ENCODE results near the gene NRROS. TPM values are rescaled to one million over a fixed set of nuclear protein-coding genes. Genes with fewer than 3 reads are reported as not detected.

NRROS gene
- total and polyA plus RNA-seq, 2 of the 4 experiments (the other 2 are of a cell fraction) = 0.10 TPM; not detected in 1

DNA sequence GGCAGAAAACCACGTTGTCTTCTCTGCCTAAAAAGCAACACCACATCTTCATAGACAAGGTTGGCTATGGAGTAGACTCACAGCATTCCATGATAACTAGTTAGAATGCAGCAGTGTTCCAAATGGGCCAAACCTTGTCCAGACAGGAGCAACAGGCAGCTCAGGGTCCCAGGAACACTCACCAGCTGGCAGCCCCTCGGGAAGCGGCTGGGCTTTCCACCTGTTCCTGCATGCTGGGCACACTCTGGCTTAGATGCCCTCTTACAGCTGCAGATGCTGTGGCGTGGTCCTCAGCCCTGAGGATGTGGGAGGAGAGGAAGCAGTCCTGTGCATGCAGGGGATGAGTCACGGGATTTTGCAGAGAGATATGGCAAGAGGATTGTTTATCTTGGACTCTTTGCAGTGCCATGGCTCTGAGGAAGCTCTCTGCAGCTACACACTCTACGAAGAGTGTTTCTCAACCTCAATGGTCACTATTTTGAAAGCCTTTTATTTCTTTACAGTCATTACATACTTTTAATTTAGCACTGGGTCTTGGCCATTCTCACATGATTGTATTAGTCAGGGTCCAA is 11.3 kb downstream of the NRROS start:
- dilution Hi-C loops (cut with HindIII; ENCODE audit: low sequenced_read_pairs, unreplicated experiment) = no loop called here
- 38% methylated on average over 2 of the region's 6 CpGs; no CpG with 5 or more reads in 1 of the 2 experiments for WGBS, 2 experiments (ENCODE audit: extremely low coverage in 2 of 2, insufficient read length in 1 of 2)
- in situ Hi-C loops (cut with MboI; ENCODE audit: low sequenced_read_pairs) = no loop called here

More for the DNA sequence above, 11.3 kb downstream of the NRROS start:
- Histone ChIP-seq H3K27ac (ENCODE audit: insufficient read depth, low read length) (no peak overlapping the region), H3K4ac (ENCODE audit: low read depth, low read length) (no peak overlapping the region), H4K91ac (ENCODE audit: insufficient read depth, low read depth, low read length) (no peak overlapping the region), H3K4me2 (ENCODE audit: low read depth, low read length) (no peak overlapping the region), H3K9ac (ENCODE audit: low read depth, low read length) (no peak overlapping the region), H4K5ac (ENCODE audit: low read depth, low read length) (no peak overlapping the region), H3K23ac (ENCODE audit: low read depth, low read length) (no peak overlapping the region), H3K79me1 (ENCODE audit: low read depth in 1 of 2, low read length in 2 of 2) (no peaks in the 10 kb centered on the region), H2BK120ac (ENCODE audit: low read depth, low read length) (no peak overlapping the region), H3K27me3 (ENCODE audit: control insufficient read depth, insufficient read depth, low read length) (peaks cover 4% of the 10 kb centered on the region; the same call in 1 of the 2 replicates), H3K9me1 (ENCODE audit: insufficient read depth, low read length) (peaks cover 6% of the 10 kb centered on the region; the same call in 1 of the 2 replicates), H2AFZ (replicated peaks; ENCODE audit: low read length, poor library complexity) (no peak overlapping the region), H2BK15ac (ENCODE audit: low read depth, low read length) (no peak overlapping the region), H3K14ac (replicated peaks; ENCODE audit: low read depth, low read length) (no peak overlapping the region), H3K56ac (ENCODE audit: extremely low read depth, insufficient read depth, low read length) (no peak overlapping the region), H3K4me1 (ENCODE audit: control insufficient read depth, insufficient read depth, low read length) (peaks cover 2% of the 10 kb centered on the region), H3K18ac (ENCODE audit: low read depth, low read length) (no peak overlapping the region), H4K8ac (ENCODE audit: low read depth in 2 of 2, low read length in 2 of 2) (no peak overlapping the region), H2AK9ac (replicated peaks; ENCODE audit: low read depth, low read length, poor library complexity) (no peak overlapping the region), H3K36me3 (ENCODE audit: control insufficient read depth, insufficient read depth, low read length) (no peaks in the 10 kb centered on the region), H2BK20ac (ENCODE audit: low read depth, low read length) (no peak overlapping the region), H3K4me3 (ENCODE audit: insufficient read depth, low read depth, low read length) (no peak overlapping the region), H4K20me1 (ENCODE audit: insufficient read depth, low read length) (peaks cover 3% of the 10 kb centered on the region; the same call in 1 of the 2 replicates), H3K9me3 (ENCODE audit: control insufficient read depth, insufficient read depth, low read length) (no peaks in the 10 kb centered on the region), H2AK5ac (ENCODE audit: low read depth, low read length) (no peak overlapping the region), H2BK5ac (ENCODE audit: low read depth, low read length, poor library complexity, severe bottlenecking) (no peak overlapping the region)
- TF ChIP-seq SMC3 (IDR thresholded peaks at IDR 0.05; ENCODE audit: low read depth, low read length) = no peak
- no peak for TF ChIP-seq NFE2L2 (IDR thresholded peaks at IDR 0.05; ENCODE audit: low read depth, low read length)
- TF ChIP-seq CHD1 (IDR thresholded peaks at IDR 0.05; ENCODE audit: low read depth, low read length) = no peak
- TF ChIP-seq POLR2A (IDR thresholded peaks at IDR 0.05; ENCODE audit: low read depth, low read length) = no peak
- no peak for TF ChIP-seq MAFK (IDR thresholded peaks at IDR 0.05; ENCODE audit: low read depth, low read length)
- TF ChIP-seq BHLHE40 (IDR thresholded peaks at IDR 0.05; ENCODE audit: low read depth, low read length) = peak; percentile 88
- TF ChIP-seq RAD21 (IDR thresholded peaks at IDR 0.05; ENCODE audit: low read length) = no peak
- TF ChIP-seq, protein P1, sequence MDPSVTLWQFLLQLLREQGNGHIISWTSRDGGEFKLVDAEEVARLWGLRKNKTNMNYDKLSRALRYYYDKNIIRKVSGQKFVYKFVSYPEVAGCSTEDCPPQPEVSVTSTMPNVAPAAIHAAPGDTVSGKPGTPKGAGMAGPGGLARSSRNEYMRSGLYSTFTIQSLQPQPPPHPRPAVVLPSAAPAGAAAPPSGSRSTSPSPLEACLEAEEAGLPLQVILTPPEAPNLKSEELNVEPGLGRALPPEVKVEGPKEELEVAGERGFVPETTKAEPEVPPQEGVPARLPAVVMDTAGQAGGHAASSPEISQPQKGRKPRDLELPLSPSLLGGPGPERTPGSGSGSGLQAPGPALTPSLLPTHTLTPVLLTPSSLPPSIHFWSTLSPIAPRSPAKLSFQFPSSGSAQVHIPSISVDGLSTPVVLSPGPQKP (IDR thresholded peaks at IDR 0.05; ENCODE audit: borderline replicate concordance, low read depth, low read length) = no peak
- TF ChIP-seq, protein P2, sequence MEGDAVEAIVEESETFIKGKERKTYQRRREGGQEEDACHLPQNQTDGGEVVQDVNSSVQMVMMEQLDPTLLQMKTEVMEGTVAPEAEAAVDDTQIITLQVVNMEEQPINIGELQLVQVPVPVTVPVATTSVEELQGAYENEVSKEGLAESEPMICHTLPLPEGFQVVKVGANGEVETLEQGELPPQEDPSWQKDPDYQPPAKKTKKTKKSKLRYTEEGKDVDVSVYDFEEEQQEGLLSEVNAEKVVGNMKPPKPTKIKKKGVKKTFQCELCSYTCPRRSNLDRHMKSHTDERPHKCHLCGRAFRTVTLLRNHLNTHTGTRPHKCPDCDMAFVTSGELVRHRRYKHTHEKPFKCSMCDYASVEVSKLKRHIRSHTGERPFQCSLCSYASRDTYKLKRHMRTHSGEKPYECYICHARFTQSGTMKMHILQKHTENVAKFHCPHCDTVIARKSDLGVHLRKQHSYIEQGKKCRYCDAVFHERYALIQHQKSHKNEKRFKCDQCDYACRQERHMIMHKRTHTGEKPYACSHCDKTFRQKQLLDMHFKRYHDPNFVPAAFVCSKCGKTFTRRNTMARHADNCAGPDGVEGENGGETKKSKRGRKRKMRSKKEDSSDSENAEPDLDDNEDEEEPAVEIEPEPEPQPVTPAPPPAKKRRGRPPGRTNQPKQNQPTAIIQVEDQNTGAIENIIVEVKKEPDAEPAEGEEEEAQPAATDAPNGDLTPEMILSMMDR (conservative IDR thresholded peaks at IDR 0.05; ENCODE audit: low read depth, low read length) = no peak
- TF ChIP-seq CEBPB (IDR thresholded peaks at IDR 0.05; ENCODE audit: low read depth, low read length) = peak; percentile 89
- peak; percentile 21; the same call in 1 of the 2 replicates for TF ChIP-seq MXI1 (IDR thresholded peaks at IDR 0.05; ENCODE audit: borderline replicate concordance, low read depth, low read length)
- TF ChIP-seq MAZ (IDR thresholded peaks at IDR 0.05; ENCODE audit: borderline replicate concordance, low read depth, low read length) = no peak
- TF ChIP-seq RCOR1 (IDR thresholded peaks at IDR 0.05; ENCODE audit: insufficient replicate concordance, low read length) = peak; percentile 86
- TF ChIP-seq FOS (IDR thresholded peaks at IDR 0.05; ENCODE audit: low read depth, low read length) = peak; percentile 90
- TF ChIP-seq, protein P3, sequence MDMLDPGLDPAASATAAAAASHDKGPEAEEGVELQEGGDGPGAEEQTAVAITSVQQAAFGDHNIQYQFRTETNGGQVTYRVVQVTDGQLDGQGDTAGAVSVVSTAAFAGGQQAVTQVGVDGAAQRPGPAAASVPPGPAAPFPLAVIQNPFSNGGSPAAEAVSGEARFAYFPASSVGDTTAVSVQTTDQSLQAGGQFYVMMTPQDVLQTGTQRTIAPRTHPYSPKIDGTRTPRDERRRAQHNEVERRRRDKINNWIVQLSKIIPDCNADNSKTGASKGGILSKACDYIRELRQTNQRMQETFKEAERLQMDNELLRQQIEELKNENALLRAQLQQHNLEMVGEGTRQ (IDR thresholded peaks at IDR 0.05; ENCODE audit: low read depth, low read length) = no peak
- CTCF ChIA-PET = interaction anchor here (1.7 kb wide), 1 partner anchor 41 kb away, joined by 4 read pairs; no protein-coding TSS in a partner anchor
- intact Hi-C loops (cut with micrococcal nuclease) = no loop called here
- peak; percentile 99 for ATAC-seq (ENCODE audit: low read depth)
- POLR2A ChIA-PET (ENCODE audit: unreplicated experiment) = no interaction called here
- no TSS peak for BruUV-seq (replicated peaks)
- DNase-seq = peak; percentile 98

Measured in IMR-90 (cell line).